ENCODE data around the gene SLC12A8. TPM values are rescaled to one million over a fixed set of nuclear protein-coding genes. Genes with fewer than 3 reads are reported as not detected.

SLC12A8 gene
- total RNA-seq, 4 donors from 2014 or later = 2.3 to 13.1 (median 3.9) TPM

- intact Hi-C loops (cut with DNase I; ENCODE audit: low total_unique reads) = no loop called here
- no peak overlapping the region for H3K4me3 ChIP-seq (ENCODE audit: low read depth, poor library complexity, severe bottlenecking)
- WGBS, 2 donors = 74 to 83% methylated on average over 7 of the region's 7 CpGs
- peak in 1 of 2 donors; percentile 32 for DNase-seq (ENCODE audit: low spot score in 2 of 2)
- TF ChIP-seq POLR2A (IDR thresholded peaks at IDR 0.05) (no peak), CTCF (IDR thresholded peaks at IDR 0.05) (no peak)
These were observed 5.0 kb downstream of the SLC12A8 start for GRCh38 chr3:125207507-125207906.

GRCh38 chr3:125206934-125207333 lies 5.6 kb downstream of the SLC12A8 start:
- intact Hi-C loops (cut with DNase I; ENCODE audit: low total_unique reads) = no loop called here
- DNase-seq (ENCODE audit: low spot score in 2 of 2) = peak in 1 of 2 donors; percentile 64
- 77 to 80% methylated on average over 6 of the region's 6 CpGs for WGBS, 2 donors
- H3K4me3 ChIP-seq (ENCODE audit: low read depth, poor library complexity, severe bottlenecking) = no peak overlapping the region
- TF ChIP-seq CTCF (IDR thresholded peaks at IDR 0.05) = no peak
- TF ChIP-seq POLR2A (IDR thresholded peaks at IDR 0.05) = no peak

- DNase-seq (ENCODE audit: low spot score in 2 of 2) = no peak
- intact Hi-C loops (cut with DNase I; ENCODE audit: low total_unique reads) = no loop called here
- no peak for TF ChIP-seq POLR2A (IDR thresholded peaks at IDR 0.05)
- TF ChIP-seq CTCF (IDR thresholded peaks at IDR 0.05) = no peak
- H3K4me3 ChIP-seq (ENCODE audit: low read depth, poor library complexity, severe bottlenecking) = no peak overlapping the region
These were observed 8.8 kb downstream of the SLC12A8 start for GRCh38 chr3:125203731-125204130.

GRCh38 chr3:125202197-125202596 lies 10.4 kb downstream of the SLC12A8 start:
- intact Hi-C loops (cut with DNase I; ENCODE audit: low total_unique reads) = no loop called here
- 89 to 93% methylated on average over 4 of the region's 4 CpGs for WGBS, 2 donors
- no peak overlapping the region for H3K4me3 ChIP-seq (ENCODE audit: low read depth, poor library complexity, severe bottlenecking)
- TF ChIP-seq POLR2A (IDR thresholded peaks at IDR 0.05) (no peak), CTCF (IDR thresholded peaks at IDR 0.05) (no peak)
- no peak for DNase-seq (ENCODE audit: low spot score in 2 of 2)

- intact Hi-C loops (cut with DNase I; ENCODE audit: low total_unique reads) = no loop called here
- H3K4me3 ChIP-seq (ENCODE audit: low read depth, poor library complexity, severe bottlenecking) = no peak overlapping the region
- 89 to 90% methylated on average over 6 of the region's 6 CpGs for WGBS, 2 donors
- no peak for DNase-seq (ENCODE audit: low spot score in 2 of 2)
- TF ChIP-seq CTCF (IDR thresholded peaks at IDR 0.05) (no peak), POLR2A (IDR thresholded peaks at IDR 0.05) (no peak)
These were observed 11.8 kb downstream of the SLC12A8 start for GRCh38 chr3:125200731-125201139.

- intact Hi-C loops (cut with DNase I; ENCODE audit: low total_unique reads) = no loop called here
- 52 to 68% methylated on average over 5 of the region's 5 CpGs for WGBS, 2 donors
- no peak overlapping the region for H3K4me3 ChIP-seq (ENCODE audit: low read depth, poor library complexity, severe bottlenecking)
- DNase-seq (ENCODE audit: low spot score in 2 of 2) = peak in 1 of 2 donors; percentile 21
- no peak for TF ChIP-seq POLR2A (IDR thresholded peaks at IDR 0.05)
- no peak for TF ChIP-seq CTCF (IDR thresholded peaks at IDR 0.05)
These were observed 17.5 kb downstream of the SLC12A8 start for GRCh38 chr3:125194849-125195601.
